ENCODE results near the gene RHBDF1.

GRCh38 chr16:119295-119694 lies 46.9 kb upstream of the RHBDF1 start:
- TF ChIP-seq CTCF (IDR thresholded peaks at IDR 0.05) (no peak), POLR2AphosphoS5 (IDR thresholded peaks at IDR 0.05) (no peak), POLR2A (IDR thresholded peaks at IDR 0.05) (no peak)

Measured in prostate gland (tissue), 2 donors.